Measurements from ENCODE around the gene NEK1. TPM values are rescaled to one million over a fixed set of nuclear protein-coding genes. Genes with fewer than 3 reads are reported as not detected.
A peak's percentile ranks its signal among the peaks of the same experiment; 100 is the strongest.

Gene NEK1
- total RNA-seq, 1 experiment from 2014 or later = 10.3 TPM

- TF ChIP-seq, protein P1, sequence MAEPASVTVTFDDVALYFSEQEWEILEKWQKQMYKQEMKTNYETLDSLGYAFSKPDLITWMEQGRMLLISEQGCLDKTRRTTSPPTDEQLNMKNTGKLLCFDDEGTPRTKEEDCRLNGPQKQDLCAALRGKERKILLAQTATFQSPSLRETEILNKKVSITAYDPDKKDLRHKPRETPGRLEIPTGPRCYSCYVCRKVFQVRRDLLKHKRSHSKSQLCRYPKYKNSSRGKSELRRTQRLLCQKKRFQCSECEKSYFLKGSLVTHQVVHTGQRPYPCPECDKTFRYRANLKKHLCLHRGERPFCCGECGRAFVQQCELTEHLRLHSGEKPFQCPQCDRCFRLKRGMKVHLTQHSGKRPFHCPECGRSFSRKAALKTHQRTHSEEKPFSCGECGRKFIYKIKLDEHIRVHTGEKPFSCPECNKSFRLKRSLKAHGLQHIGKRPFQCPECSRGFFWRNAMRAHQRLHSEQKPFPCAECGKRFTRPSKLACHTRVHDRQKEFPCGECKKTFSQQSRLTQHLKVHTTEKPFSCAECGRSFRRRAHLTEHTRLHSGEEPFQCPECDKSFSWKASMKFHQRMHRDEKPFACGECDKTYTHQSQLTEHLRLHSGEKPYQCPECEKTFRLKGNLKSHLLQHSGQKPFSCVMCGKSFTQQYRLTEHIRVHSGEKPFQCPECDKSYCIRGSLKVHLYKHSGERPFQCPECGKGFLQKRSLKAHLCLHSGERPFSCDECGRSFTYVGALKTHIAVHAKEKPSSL (CRISPR knock-in tag; conservative IDR thresholded peaks at IDR 0.05) = no peak
- no peak for TF ChIP-seq ZNF121 (CRISPR knock-in tag; IDR thresholded peaks at IDR 0.05)
- no peak for TF ChIP-seq ZNF263 (CRISPR knock-in tag; IDR thresholded peaks at IDR 0.05; ENCODE audit: low read depth)
- TF ChIP-seq ZMAT4 (CRISPR knock-in tag; IDR thresholded peaks at IDR 0.05) = no peak
- TF ChIP-seq HMGA2 (CRISPR knock-in tag; IDR thresholded peaks at IDR 0.05) = no peak
- no peak for TF ChIP-seq NFE2L1 (CRISPR knock-in tag; IDR thresholded peaks at IDR 0.05)
- TF ChIP-seq, protein P2, sequence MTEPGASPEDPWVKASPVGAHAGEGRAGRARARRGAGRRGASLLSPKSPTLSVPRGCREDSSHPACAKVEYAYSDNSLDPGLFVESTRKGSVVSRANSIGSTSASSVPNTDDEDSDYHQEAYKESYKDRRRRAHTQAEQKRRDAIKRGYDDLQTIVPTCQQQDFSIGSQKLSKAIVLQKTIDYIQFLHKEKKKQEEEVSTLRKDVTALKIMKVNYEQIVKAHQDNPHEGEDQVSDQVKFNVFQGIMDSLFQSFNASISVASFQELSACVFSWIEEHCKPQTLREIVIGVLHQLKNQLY (CRISPR knock-in tag; IDR thresholded peaks at IDR 0.05) = no peak
- TF ChIP-seq EMX1 (CRISPR knock-in tag; IDR thresholded peaks at IDR 0.05) = no peak
- no peak for TF ChIP-seq GABPB1 (CRISPR knock-in tag; IDR thresholded peaks at IDR 0.05)
- TF ChIP-seq, protein P3, sequence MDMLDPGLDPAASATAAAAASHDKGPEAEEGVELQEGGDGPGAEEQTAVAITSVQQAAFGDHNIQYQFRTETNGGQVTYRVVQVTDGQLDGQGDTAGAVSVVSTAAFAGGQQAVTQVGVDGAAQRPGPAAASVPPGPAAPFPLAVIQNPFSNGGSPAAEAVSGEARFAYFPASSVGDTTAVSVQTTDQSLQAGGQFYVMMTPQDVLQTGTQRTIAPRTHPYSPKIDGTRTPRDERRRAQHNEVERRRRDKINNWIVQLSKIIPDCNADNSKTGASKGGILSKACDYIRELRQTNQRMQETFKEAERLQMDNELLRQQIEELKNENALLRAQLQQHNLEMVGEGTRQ (CRISPR knock-in tag; IDR thresholded peaks at IDR 0.05) = no peak
- no peak for TF ChIP-seq CREB1 (CRISPR knock-in tag; IDR thresholded peaks at IDR 0.05)
- no peak for TF ChIP-seq ZNF416 (CRISPR knock-in tag; IDR thresholded peaks at IDR 0.05)
Observed at GRCh38 chr4:169412046-169412445, 200.3 kb downstream of the NEK1 start (continued).

DNA sequence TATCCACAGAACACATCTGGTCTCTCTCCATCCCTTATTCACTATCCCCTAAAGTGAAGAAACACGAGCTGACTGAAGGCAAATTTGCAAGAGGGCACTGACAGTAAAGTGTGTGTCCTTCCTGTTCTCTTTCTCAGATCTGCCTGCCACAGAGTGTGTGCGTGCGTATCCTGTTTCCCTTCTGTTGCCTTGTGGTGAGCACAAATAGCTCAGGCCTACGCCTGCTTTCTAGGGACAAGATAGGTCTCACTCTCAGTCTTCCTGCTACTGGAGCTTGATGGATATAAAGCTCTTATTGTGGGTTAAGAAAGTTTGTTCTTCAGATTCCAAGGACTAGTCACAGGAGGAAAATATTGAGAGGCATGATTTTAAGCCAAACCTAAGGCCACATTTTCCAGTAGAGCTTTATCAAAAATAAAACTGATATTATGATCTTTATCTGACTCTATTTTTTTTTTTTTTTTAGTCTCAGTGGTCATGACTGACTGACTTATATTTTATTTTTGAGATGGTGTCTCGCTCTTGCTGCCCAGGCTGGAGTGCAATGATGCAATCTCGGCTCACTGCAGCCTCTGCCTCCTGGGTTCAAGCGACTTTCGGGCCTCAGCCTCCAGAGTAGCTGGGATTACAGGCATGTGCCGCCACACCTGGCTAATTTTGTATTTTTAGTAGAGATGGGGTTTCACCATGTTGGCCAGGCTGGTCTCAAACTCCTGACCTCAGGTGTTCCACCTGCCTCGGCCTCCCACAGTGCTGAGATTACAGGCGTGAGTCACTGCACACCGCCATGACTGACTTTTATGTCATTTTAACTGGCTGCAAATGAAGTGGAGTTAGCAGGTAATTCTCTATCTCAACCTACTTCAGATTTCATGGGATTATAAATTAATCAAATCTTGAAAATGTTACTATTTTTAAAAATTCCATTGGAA, 201.3 kb downstream of the NEK1 start:
- no peaks in the 10 kb centered on the region for H3K36me3 Mint-ChIP-seq
- CTCF ChIA-PET = interaction anchor here (0.9 to 1.0 kb wide), 2 partner anchors 82 to 490 kb away, joined by 3 read pairs; no protein-coding TSS in a partner anchor
- peak; percentile 18 for DNase-seq (ENCODE audit: low spot score)

More for the DNA sequence above, 201.3 kb downstream of the NEK1 start:
- peaks cover 13% of the 10 kb centered on the region for H3K4me1 Mint-ChIP-seq
- H3K27ac Mint-ChIP-seq = peak overlapping the region; percentile 55; the same call in 1 of the 2 replicates
- H3K4me3 Mint-ChIP-seq = no peak overlapping the region
- TF ChIP-seq PRRX2 (CRISPR knock-in tag; IDR thresholded peaks at IDR 0.05) (no peak), TEAD1 (CRISPR knock-in tag; IDR thresholded peaks at IDR 0.05) (no peak), ZNF512 (CRISPR knock-in tag; IDR thresholded peaks at IDR 0.05; ENCODE audit: borderline replicate concordance) (no peak), ZNF396 (CRISPR knock-in tag; IDR thresholded peaks at IDR 0.05; ENCODE audit: borderline replicate concordance) (no peak), SOX15 (CRISPR knock-in tag; IDR thresholded peaks at IDR 0.05) (no peak), NR3C1 (CRISPR knock-in tag; conservative IDR thresholded peaks at IDR 0.05; ENCODE audit: low read depth) (no peak), FOXK1 (CRISPR knock-in tag; IDR thresholded peaks at IDR 0.05) (no peak)
- TF ChIP-seq, protein P4, sequence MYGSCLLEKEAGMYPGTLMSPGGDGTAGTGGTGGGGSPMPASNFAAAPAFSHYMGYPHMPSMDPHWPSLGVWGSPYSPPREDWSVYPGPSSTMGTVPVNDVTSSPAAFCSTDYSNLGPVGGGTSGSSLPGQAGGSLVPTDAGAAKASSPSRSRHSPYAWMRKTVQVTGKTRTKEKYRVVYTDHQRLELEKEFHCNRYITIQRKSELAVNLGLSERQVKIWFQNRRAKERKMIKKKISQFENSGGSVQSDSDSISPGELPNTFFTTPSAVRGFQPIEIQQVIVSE (CRISPR knock-in tag; IDR thresholded peaks at IDR 0.05; ENCODE audit: borderline replicate concordance) = no peak
- TF ChIP-seq, protein P5, sequence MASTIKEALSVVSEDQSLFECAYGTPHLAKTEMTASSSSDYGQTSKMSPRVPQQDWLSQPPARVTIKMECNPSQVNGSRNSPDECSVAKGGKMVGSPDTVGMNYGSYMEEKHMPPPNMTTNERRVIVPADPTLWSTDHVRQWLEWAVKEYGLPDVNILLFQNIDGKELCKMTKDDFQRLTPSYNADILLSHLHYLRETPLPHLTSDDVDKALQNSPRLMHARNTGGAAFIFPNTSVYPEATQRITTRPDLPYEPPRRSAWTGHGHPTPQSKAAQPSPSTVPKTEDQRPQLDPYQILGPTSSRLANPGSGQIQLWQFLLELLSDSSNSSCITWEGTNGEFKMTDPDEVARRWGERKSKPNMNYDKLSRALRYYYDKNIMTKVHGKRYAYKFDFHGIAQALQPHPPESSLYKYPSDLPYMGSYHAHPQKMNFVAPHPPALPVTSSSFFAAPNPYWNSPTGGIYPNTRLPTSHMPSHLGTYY (CRISPR knock-in tag; IDR thresholded peaks at IDR 0.05) = no peak
- no peaks in the 10 kb centered on the region for H3K9me3 Mint-ChIP-seq
- POLR2A ChIA-PET = interaction anchor here (0.7 kb wide), 1 partner anchor 401 kb away, joined by 5 read pairs; the partner anchor contains the start of gene CBR4
- H3K27me3 Mint-ChIP-seq (ENCODE audit: low read depth) = no peaks in the 10 kb centered on the region
- peak; percentile 91 for ATAC-seq
